Measurements from ENCODE around the gene TCF7L1.

The TCF7L1 gene

GRCh38 chr2:85160966-85161960 lies 28.1 kb downstream of the TCF7L1 start:
- FAIRE-seq, result no peak
- DNase-seq (ENCODE audit: insufficient read length, low spot score), result no peak

DNA sequence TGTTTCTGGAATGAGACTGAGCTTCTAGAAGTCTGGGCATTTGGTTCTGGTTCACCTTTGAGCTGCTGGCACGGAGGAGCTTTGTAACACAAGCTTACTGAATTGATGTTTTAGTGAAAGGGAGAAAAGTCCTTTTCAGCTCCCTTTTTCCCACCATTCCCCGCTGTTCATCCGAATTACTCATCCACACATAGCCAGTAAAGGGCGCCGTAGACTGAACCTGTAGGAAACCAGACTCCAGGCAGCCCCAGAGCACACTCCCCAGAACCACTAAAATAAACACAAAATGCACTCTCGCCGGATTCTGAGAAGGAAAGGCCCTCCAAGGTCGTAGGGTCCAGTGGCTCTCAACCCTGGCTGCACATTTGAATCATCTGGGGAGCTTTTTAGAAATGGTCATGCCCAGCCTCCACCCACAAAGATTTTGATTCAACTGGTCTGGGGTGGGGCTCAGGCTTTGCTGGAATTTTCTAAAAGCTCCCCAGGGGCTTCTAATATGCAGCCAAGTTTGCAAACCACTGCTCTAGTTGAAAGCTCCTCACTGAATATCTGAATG lies 29.6 kb downstream of the TCF7L1 start:
- FAIRE-seq (no peak), DNase-seq (ENCODE audit: insufficient read length, low spot score) (no peak)

- DNase-seq (ENCODE audit: insufficient read length, low spot score) (no peak), FAIRE-seq (no peak)
These were observed 30.5 kb downstream of the TCF7L1 start for GRCh38 chr2:85163675-85164074.

- DNase-seq (ENCODE audit: insufficient read length, low spot score), result no peak
- no peak for FAIRE-seq
These were observed 31.0 kb downstream of the TCF7L1 start for GRCh38 chr2:85164145-85164569.

DNA sequence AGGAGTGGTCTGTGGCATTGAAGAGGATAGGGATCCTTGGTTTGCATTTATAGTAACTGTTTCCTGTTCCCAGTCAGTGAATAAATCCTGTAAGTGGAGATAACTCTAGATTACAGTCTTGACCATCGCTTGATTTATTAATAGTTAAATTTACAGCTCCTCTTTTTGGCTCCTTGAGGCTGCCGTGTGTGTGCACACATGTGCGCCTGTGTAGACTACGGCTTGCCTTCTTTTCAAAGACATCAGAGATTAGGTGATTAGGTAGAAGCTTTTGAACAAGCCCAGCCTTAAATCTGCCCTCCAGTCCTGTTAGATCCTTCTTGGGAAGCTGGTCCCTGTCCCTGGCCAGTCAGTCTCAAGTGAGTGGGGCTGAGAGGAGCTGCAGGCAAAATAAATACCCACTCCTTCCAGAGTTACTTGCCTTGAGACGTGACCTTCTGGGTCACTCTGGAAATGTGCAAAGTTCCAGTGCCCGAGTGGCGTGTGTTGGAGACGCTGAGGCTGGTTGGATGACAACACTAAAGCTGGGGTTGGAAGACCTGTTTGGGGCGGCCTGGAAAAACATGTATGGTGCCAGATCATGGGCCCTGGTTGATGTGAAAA lies 32.0 kb downstream of the TCF7L1 start:
- no peak for DNase-seq (ENCODE audit: insufficient read length, low spot score)
- FAIRE-seq, result no peak

- DNase-seq (ENCODE audit: insufficient read length, low spot score), result no peak
- no peak for FAIRE-seq
These were observed 32.8 kb downstream of the TCF7L1 start for GRCh38 chr2:85166021-85166420.

- DNase-seq (ENCODE audit: insufficient read length, low spot score) (no peak), FAIRE-seq (no peak)
These were observed 34.3 kb downstream of the TCF7L1 start for GRCh38 chr2:85167479-85167878.

DNA sequence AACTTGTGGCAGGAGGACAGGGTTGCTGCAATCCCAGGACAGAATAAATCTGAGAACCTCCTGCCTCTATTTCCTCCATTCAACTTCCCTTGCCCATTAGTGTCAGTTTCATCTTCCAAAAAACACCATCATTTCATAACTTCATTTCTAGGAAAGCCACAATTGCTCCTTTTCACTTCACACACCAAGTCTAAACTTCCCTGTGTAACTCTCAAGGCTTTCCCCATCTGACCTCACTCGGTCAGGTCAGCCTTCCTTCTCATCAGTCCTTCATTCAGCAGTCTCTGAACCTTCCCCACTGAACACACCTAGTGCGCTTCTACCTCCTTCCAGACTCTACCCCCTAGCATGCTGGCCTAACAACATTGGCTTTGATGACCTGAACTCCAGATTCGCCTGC lies 35.8 kb downstream of the TCF7L1 start:
- no peak for DNase-seq (ENCODE audit: insufficient read length, low spot score)
- FAIRE-seq, result no peak

GRCh38 chr2:85169581-85169980 lies 36.4 kb downstream of the TCF7L1 start:
- no peak for DNase-seq (ENCODE audit: insufficient read length, low spot score)
- FAIRE-seq, result no peak

DNA sequence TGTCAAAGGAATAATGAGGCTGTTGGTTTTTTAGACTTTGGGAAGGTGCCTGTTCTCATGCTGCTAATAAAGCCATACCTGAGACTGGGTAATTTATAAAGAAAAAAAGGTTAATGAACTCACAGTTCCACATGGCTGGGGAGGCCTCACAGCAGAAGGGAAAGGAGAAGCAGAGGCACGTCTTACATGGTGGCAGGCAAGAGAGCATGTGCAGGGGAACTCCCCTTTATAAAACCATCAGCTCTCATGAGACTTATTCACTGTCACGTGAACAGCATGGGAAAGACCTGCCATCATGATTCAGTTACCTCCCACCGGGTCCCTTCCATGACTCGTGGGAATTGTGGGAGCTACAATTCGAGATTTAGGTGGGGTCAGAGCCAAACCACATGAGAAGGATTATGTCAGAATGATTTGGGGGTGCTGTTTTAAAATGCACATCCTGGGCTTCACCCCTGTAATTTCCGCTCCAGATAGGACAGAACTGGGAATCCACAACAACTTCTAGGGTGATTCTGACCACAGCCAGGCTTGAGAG lies 37.8 kb downstream of the TCF7L1 start:
- no peak for DNase-seq (ENCODE audit: insufficient read length, low spot score)
- no peak for FAIRE-seq

DNA sequence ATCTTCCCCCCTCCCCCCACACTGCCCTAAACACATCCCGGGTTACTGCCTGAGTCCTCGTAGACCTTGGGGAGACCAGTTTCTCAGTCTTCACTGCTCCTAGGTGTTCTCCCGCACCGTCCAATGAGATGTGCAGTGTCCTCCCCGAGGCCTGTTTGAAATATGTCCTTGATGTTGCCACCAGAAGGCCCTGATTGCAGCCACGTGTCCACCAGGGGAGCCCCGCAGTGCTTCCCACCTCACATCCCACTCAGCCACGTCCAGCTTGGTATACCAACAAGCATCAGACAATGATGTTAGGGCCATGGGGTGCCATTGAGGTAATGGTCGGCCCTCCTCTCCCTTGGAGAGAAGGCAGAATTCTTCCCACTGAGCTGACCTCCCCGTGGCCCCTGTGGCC lies 38.7 kb downstream of the TCF7L1 start:
- FAIRE-seq (no peak), DNase-seq (ENCODE audit: insufficient read length, low spot score) (no peak)

GRCh38 chr2:85173909-85174308 lies 40.7 kb downstream of the TCF7L1 start:
- DNase-seq (ENCODE audit: insufficient read length, low spot score) (no peak), FAIRE-seq (no peak)

DNA sequence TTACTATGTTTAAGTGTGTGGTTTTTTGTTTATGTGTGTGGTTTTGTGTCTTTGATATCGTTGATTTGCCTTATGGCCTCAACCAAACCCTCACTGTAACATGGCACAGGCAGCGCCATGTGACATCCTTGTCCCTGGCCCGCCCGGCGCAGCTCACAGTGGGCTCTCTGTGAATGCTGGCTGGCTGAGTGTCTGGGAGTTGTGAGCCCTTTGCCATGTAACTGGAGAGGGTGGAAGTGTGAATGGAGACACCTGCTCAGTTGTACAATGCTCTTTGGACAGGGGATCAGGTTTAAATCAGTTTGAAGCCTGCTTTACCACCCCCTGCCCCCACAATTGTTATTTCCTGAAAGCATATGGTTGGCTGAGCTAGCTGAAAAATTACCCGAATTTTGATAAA lies 41.8 kb downstream of the TCF7L1 start:
- FAIRE-seq (no peak), DNase-seq (ENCODE audit: insufficient read length, low spot score) (no peak)

DNA sequence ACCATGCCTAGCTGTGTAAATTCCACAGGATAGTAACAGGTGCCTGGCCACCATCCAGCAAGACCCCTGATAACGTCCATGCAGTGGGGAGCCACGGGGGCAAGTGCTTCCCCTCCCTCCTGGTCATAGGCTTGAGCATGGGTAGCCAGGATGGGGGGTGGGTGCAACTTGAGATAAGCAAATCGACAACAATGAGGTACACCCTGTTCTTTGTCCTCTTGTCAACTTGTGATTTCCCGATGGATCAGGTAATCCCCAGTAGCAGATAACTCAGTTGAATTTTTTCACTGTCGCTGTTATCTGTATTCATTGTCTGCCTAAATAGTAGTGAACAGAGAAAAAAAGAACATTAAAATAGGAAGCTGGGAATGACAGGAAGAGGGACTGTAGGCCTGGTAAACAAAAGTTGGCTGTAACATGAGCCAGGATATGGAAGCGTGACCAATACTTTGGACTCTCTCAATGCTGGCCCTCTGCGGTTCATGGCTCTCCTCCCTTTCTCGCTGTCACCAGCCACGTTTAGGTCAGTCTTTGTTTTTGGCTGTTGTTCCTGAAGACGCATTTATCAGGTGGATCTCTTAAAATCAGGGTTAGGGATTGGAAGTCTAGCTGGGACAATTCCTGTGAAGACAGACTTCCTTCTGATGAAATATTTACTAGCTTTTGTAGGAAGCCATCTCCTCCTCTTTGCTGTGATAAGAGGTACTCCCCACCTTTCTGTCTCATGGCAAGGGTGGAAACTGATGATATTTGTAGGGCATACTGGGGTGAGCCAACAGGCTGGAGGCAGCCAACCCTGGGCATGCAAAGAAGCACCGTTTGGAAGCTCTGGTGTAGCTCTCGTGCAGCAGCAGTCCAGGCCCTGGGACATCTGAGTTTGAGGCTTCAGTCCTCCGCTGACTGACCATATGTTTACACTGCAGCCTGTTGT lies 42.4 kb downstream of the TCF7L1 start:
- FAIRE-seq (peak; percentile 95), DNase-seq (ENCODE audit: insufficient read length, low spot score) (peak; percentile 60)

GRCh38 chr2:85177031-85177824 lies 44.0 kb downstream of the TCF7L1 start:
- FAIRE-seq, result no peak

GRCh38 chr2:85178154-85178553 lies 45.0 kb downstream of the TCF7L1 start:
- DNase-seq (ENCODE audit: insufficient read length, low spot score), result no peak
- FAIRE-seq, result no peak

More at GRCh38 chr2:85177031-85177824, 44.0 kb downstream of the TCF7L1 start:
- no peak for DNase-seq (ENCODE audit: insufficient read length, low spot score)

GRCh38 chr2:85178980-85179411 lies 45.8 kb downstream of the TCF7L1 start:
- DNase-seq (ENCODE audit: insufficient read length, low spot score) (no peak), FAIRE-seq (no peak)

GRCh38 chr2:85179541-85179940 lies 46.3 kb downstream of the TCF7L1 start:
- FAIRE-seq (no peak), DNase-seq (ENCODE audit: insufficient read length, low spot score) (no peak)

DNA sequence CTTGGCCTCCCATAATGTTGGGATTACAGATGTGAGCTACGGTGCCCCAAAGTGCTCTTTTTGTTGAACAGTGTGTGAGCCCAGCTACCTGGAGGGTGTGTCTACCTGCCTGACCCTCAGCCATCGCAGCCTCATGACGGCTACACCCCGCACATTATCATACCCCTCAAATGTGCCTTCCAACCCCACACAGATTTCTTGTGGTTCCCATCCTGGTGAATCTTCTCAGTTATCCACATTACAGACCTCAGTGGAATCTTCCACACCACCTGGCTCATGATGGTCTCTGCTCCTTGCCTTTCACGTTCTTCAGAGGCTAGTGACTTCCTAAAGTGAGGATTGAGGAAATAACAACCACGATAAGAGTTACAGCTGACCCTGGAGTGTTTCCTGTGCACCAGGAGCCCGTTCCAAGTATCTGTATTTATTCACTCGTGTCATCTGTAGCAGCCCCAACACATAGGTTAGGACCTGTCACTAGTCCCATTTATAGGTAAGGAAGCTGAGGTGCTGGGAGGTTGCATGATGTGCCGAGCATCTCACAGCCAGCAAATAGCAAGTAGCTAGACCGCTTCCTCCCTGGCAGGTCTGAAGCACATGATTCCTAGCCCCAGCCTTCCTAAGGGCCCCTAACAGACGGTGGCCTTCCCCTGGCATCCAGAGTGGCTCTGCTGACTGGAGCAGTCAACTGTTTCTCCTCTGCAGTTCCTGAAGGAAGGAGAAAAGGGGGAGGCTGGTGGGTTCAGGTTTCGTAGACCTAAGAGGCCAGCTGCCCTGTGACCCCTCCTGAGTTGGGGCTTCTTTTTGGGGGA lies 47.3 kb downstream of the TCF7L1 start:
- FAIRE-seq (peak; percentile 60), DNase-seq (ENCODE audit: insufficient read length, low spot score) (no peak)

All from HTR-8/SVneo (cell line).